Ureter (tissue), 1 donor: ENCODE measurements around the gene PRMT1. TPM values are rescaled to one million over a fixed set of nuclear protein-coding genes. Genes with fewer than 3 reads are reported as not detected.
A peak's percentile ranks its signal among the peaks of the same experiment; 100 is the strongest.

Source experiments
- DNase-seq: peaks from one replicate; pipeline ENCODE4 v3.0.0-alpha.2; 2020; ENCODE audit warnings: low spot score
- total RNA-seq: library from RNA; stranded (reverse); gene quantifications from one replicate; pipeline ENCODE4 v1.2.4, GENCODE V29; 2023
- donor health status: DM: yes; HTN: yes; CAD: no.

Gene PRMT1
- total RNA-seq, 1 donor from 2014 or later, result 166 TPM

DNA sequence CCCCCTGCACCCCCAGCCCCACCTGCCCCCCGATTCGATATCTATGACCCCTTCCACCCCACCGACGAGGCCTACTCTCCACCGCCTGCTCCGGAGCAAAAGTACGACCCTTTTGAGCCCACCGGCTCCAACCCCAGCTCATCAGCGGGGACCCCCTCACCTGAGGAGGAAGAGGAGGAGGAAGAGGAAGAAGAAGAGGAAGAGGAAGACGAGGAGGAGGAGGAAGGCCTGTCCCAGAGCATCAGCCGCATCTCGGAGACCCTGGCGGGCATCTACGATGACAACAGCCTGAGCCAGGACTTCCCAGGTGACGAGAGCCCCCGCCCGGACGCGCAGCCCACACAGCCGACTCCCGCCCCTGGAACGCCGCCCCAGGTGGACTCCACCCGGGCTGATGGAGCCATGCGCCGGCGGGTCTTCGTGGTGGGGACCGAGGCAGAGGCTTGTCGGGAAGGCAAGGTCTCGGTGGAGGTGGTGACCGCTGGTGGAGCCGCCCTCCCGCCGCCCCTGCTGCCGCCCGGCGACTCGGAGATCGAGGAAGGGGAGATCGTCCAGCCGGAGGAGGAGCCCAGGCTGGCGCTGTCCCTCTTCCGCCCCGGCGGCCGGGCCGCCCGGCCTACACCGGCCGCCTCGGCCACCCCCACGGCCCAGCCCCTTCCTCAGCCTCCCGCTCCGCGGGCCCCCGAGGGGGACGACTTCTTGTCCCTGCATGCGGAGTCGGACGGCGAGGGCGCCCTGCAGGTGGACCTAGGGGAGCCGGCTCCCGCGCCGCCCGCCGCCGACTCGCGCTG lies 25.8 kb upstream of the PRMT1 start:
- DNase-seq, result no peak

DNA sequence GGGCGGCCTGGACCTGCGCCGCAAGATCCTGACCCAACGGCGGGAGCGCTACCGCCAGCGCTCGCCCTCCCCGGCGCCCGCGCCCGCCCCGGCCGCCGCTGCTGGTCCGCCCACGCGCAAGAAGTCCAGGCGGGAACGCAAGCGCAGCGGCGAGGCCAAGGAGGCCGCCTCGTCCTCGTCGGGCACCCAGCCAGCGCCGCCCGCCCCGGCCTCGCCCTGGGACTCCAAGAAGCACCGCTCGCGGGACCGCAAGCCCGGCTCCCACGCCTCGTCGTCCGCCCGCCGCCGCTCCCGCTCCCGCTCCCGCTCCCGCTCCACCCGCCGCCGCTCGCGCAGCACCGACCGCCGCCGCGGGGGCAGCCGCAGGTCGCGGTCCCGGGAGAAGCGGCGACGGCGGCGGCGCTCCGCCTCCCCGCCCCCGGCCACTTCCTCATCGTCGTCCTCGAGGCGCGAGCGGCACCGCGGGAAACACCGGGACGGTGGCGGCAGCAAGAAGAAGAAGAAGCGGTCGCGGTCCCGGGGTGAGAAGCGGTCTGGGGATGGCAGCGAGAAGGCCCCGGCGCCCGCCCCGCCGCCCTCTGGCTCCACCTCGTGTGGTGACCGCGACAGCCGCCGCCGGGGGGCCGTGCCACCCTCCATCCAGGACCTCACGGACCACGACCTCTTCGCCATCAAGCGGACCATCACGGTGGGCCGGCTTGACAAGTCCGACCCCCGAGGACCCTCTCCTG lies 25.1 kb upstream of the PRMT1 start:
- DNase-seq, result no peak

DNA sequence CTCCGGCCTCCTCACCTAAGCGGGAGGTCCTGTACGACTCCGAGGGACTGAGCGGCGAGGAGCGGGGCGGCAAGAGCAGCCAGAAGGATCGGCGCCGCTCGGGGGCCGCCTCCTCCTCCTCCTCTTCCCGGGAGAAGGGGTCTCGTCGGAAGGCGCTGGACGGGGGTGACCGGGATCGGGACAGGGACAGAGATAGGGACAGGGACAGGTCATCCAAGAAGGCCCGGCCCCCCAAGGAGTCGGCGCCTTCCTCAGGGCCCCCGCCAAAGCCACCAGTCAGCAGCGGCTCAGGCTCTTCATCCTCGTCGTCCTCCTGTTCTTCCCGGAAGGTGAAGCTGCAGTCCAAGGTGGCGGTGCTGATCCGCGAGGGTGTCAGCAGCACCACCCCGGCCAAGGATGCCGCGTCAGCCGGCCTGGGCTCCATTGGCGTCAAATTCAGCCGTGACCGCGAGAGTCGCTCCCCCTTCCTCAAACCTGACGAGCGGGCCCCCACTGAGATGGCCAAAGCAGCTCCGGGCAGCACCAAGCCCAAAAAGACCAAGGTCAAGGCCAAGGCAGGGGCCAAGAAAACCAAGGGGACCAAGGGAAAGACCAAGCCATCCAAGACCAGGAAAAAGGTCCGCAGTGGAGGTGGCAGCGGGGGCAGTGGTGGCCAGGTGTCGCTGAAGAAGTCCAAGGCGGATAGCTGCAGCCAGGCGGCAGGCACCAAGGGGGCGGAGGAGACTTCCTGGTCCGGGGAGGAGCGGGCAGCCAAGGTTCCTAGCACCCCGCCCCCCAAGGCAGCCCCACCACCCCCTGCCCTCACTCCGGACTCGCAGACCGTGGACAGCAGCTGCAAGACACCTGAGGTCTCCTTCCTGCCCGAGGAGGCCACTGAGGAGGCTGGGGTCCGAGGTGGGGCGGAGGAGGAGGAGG lies 24.3 kb upstream of the PRMT1 start:
- DNase-seq, result no peak

DNA sequence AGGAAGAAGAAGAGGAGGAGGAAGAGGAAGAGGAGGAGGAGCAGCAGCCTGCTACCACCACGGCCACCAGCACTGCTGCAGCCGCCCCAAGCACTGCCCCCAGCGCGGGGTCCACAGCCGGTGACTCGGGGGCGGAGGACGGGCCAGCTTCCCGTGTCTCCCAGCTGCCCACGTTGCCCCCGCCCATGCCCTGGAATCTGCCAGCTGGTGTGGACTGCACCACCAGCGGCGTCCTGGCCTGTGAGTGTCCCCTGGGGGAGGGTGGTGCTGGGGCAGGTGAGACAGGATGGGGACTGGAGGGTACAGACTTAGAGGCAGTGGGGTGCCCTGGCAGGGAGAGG lies 23.6 kb upstream of the PRMT1 start:
- DNase-seq, result no peak

DNA sequence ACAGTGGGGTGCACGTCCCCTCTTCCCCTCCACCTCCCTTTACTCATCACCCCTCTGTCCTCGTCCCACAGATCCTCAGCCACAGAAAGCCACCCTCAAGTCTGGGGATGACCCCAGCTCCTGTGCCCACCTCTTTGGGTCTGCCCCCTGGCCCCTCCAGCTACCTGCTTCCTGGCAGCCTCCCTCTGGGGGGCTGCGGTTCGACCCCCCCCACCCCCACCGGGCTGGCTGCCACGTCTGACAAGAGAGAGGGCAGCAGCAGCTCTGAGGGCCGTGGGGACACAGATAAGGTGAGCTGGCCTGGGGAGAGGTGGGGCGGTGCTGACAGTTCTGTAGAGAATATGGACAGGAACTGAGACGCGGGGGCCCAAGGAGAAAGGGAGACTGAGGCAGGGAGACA lies 22.5 kb upstream of the PRMT1 start:
- no peak for DNase-seq

DNA sequence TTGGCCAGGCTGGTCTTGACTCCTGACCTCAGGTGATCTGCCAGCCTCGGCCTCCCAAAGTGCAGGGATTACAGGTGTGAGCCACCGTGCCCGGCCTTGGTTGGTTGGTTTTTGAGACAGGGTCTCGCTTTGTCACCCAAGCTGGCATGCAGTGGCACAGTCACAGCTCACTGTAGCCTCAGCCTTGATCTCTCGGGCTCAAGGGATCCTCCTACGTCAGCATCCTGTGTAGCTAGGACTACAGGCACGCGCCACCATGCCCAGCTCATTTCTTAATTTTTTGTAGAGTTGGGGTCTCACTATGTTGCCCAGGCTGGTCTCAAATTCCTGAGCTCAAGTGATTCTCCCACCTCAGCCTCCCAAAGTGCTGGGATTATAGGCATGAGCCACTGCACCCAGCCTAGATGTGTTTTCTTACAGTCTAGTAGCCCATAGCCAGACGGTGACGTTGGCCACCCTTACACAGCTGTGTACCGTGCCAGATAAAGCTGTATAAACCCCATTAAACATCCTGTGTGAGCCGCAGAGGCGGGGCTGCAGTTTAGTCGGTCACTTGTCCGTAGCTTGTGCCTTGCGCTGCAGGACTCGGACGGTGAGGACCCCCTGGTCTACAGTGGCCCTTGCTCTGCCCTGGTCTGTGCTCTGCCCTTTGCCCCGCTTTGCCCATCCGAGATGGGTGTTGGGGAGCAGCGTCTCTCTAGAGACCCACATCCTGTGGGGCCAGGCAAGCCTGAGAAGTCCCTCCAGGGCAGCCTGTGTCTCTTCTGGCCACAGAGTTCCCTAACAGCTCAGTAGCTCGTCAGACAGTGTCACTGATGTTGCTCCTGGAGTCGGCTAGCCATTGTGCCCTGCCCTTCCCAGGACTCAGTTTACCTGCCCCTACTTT lies 21.3 kb upstream of the PRMT1 start:
- no peak for DNase-seq

DNA sequence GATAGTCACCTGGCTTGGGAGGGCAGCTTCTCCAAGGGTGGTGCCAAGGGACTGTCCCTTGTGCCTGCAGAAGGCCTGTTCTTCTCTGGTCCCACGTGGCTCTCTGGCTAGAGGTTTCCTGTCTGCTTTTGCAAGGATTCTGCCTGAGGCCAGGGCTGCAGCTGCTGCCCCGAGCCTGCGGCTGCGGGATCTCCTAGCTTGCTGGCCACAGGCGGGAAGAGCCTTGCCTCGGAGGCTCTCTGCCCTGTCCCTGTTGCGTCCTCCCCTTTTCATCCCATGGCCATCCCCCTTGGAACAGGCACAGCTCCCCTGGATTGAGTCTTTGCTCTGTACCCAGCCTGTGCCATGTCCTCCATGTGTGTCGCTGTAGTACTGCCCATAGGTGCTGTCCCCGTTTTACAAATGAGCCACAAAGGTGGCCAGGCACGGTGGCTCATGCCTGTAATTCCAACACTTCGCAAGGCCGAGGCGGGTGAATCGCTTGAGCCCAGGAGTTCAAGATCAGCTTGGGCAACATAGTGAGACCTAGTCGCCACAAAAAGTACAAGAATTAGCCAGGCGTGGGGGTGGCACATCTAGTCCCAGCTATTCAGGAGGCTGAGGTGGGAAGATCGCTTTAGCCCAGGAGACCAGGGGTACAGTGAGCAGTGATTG lies 20.5 kb upstream of the PRMT1 start:
- no peak for DNase-seq

DNA sequence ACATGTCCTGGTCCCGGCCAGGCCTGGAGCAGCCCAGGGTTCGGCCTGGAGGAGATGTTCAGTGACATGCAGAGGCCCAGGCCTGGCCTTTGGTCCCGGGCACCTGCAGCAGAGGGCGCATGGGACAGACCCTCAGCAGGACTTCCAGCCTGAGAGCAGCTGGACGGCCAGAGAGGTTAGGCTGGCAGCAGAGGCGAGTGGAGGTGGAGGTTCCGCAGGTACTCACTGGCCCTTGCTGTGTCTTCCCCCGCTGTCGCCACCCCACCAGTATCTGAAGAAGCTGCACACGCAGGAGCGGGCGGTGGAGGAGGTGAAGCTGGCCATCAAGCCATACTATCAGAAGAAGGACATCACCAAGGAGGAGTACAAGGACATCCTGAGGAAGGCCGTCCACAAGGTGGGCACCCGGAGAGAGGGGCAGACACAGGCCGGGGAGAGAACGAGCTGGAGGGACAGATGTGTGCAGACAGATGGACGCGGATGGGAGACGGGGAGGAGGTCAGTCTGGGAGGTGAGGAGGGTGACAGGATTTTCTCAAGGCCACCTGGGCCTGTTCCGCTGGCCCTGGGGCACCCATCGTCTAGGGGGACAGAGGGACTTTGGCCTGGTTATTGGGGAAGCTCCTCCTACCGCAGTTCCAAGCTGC lies 19.5 kb upstream of the PRMT1 start:
- no peak for DNase-seq

DNA sequence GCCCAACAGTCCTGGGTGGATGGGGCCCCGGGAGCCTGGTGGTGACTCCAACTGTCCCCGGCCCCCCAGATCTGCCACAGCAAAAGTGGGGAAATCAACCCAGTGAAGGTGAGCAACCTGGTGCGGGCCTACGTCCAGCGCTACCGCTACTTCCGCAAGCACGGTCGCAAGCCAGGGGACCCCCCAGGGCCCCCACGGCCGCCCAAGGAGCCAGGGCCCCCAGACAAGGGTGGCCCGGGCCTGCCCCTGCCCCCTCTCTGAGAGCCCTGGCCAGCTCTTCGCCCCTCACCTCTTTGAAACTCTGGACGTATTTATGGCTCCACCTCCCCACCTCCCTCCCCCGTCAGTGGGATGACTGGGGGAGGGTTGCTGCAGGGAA lies 18.9 kb upstream of the PRMT1 start:
- DNase-seq, result no peak

DNA sequence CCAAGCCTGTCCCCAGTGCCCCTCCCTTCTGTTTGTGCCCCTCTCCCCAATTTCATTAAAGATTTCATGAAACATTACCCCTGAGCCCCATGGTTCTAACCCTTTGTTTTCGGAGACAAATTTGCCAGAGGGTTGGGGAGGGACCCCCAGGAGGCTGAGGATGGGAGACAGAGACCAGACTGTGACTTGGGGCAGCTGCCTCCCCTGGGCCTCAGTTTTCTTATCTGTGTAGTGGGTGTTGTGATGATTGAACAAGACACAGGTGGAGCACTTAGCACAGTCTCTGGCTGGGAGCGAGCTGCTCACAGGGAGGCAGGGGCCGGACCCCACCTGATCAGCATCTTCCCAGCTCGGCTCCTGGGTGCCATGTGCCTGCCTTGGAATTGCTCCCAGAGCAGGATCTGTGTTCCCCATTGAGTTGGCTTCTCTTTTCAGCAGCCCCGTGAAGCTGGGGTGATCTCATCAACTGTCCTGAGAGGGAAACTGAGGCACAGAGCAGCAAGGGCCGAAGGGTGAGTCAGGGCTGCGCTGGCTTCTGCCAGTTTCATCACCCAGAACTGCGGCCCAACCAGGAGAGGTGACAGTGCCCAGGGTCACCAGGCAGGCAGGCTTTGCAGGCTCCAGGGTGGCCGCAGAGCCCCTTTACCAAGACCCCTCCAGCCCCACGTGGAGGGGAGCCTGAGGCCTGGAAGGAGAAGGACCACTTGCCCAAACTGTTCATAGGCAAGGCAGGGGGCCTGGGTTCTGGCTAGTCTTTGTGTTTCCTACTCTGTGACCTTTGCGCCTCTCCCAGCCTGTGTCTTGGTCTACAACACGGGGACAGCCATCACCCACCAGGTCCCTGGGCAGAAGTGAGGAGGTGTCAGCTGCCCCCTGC lies 18.3 kb upstream of the PRMT1 start:
- no peak for DNase-seq

DNA sequence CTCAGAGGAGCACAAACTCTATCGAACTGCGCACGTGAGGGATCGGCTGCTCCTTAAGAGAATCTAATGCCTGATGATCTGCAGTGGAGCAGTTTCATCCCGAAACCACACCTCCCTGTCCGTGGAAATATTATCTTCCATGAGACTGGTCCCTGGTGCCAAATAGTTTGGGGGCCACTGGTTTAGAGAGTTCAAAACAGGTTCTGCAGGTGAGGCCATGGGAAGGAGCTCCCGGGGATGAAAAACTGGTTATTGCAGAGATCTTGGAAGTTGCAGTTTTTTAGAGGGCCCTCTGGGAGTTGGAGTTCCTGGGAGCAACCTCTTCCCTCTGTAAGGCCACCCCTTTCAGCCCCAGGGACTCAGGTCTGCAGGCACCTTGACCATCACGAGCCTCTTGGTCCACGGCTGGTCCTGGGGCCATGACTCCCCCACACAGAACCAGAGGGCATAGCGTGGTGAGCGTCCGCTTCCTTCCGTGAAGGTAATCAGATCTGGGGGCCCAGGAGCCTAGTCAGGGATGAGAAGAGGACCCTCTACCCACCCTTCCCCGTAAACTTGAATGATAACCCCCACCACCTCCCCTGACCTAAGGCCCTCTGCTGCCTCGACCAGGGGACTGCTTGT lies 16.6 kb upstream of the PRMT1 start:
- no peak for DNase-seq

DNA sequence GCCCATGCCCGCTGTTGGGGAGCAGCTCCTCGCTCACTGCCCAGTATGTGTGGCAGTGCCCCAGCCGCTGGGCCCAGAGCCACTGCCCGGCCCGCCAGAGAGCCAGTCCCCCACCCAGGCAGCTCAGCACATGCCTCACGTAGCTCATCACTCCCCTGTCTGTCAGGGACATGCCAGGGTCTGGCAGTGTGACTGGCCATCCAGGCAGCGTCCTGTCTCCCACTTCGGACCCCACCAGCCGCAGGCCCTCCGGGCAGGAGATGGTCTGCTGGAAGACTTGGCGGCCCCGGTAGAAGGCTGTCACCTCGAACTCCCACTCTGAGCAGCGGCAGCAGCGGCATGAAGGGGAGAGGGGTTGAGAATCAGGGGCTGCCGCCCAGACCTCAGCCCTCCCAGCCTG lies 15.1 kb upstream of the PRMT1 start:
- no peak for DNase-seq

DNA sequence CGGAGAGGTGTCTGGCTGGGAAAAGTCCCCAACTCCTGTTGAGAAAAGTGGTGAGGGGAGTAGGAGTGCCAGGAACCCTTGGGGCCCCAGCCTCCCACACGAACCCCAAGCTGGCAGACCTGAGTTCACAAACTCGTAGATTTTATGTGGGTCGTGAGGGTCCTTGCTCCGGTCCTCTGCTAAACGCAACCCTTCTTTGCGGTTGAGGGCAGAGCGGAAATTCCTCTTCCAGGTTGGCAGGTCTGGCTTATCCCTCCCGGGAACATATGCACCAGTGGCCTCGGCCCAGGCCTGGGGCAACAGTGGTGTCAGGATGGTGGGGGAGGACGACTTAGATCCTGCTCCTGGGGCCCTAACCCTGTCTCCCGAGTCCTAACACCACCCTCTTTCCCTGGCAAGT lies 13.8 kb upstream of the PRMT1 start:
- DNase-seq, result no peak

DNA sequence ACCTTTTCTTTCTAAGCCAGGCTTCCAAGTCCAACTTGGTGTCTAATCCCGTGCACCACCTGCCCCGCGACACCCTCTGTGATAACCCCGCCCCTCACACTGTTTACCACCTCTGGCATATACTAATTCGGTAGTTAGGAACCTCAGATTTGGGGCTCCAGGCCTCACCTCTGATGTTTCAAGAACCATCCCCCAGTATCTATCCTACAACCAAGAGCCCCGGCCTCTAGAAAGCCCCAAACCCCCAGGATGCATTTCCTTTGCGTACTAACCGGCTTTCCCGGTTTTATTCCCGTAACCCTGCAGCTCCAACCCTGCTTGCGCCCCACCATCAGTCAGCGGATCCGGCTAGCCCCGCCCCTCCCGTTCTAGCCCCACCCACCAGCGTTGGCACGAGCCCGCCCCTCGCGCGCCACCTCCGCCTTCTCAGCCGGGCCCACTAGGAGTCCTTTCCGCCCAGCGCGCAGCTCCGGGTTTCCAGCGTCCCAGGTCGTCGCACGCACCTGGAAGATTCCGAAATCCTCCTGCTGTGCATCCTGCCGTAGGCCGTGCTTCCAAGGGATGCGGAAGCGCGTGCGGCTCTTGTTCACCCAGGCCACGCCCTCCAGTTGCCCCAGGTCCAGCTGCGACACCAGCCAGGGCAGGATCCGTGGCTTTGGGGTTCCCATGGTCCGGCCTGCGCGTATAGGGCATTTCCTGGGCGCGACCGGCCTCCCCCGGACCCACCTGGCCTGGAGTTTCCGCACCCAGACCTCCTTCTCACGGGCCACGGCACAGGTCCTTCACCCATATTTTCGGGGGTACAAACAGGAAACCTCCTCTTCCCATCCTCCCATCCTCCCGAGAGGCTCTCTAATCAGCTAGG lies 12.7 kb upstream of the PRMT1 start:
- DNase-seq, result peak; percentile 94

DNA sequence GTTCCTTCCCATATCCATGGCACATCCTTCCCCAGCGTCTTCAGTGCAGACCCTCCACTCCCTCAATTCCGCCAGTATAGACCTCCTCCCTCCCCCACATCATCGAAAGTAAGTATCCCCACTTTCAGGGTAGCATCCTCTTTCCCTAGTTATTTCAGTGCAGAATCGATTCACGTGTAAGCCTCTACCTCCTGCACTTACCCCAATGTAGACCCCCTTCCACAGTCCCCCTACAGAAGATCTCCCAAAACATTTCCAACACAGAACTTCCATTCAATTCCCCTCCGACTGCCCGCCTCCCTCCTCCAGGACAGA lies 12.1 kb upstream of the PRMT1 start:
- no peak for DNase-seq

DNA sequence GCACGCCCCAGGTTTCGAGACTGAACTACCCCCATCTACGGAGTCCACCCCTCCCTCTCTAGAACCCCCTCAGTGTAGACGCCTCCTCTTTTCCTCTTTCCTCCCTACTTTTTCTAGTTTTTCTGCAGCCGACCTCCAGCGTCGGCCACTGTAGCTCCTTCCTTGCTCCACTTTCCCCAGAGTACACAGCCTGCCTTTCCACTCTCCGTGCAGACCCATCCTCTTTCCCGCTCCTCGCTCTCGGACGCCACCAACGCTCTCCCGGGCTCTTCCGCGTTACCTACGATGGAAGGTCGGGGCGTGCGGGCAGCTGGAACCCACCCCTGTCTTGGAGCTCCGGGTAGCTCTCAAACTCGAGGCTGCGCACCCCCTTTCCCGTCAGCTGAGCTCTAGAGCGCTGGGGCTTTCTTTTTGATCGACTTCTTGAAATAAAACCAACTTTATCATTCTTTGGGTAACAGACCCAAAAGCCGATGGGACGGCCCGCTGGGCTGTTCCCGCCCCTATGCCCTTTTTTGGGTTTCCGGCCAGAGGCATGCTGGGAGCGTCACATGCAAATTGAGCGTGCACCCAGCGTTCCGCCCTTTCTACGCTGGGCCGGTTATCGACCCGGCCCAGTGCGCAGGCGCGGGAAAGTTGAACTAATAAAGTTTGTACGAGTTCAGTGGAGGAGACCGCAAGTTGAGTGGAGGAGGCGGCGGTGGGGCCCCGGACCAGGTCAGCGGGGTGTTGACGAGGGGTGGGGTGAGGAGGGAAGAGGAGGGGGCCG lies 11.5 kb upstream of the PRMT1 start, which contains the start of the genes BCL2L12 and IRF3:
Gene BCL2L12 (plus strand): TSS at position 583 of the 769 bp plus-strand sequence. CDS start 760 bp downstream, outside the sequence.
Gene IRF3 (minus strand): TSS at position 507 of the 769 bp plus-strand sequence. CDS start 1,019 bp downstream, outside the sequence.
- DNase-seq, result peak; percentile 99

DNA sequence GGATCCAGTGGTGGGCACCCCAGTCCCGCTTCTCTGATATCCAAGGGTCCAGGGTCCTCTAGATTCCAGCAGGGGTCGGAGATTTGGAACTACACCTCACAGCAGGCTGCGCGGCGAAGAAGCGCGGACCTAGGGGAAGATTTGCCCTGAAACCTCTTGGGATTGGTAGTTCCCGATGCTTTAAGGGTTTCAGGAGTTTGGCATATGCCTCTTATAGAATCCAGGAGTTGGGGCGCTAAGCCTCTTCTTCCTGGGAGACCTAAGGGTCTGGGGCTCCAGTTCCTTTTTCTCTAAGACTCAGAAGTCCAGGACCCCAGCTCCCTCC lies 11.0 kb upstream of the PRMT1 start:
- no peak for DNase-seq
